Activated T-helper 1 cell treated with anti-CD3 and anti-CD28 coated beads, Interleukin-12 subunit alpha, Interleukin-12 subunit beta, Interleukin-2, Interleukin-4 antibody, amounts not matched to agents 30 ng/mL and 10 ng/mL and 1 ng/mL, durations not matched to agents 14 hours and 24 hours and 36 hours (primary cell): ENCODE measurements around the gene TCF7L1. TPM values are rescaled to one million over a fixed set of nuclear protein-coding genes. Genes with fewer than 3 reads are reported as not detected.
"Not testable (repeated sequence)": the region's sequence is repeated elsewhere in the genome, so short reads cannot be mapped to it uniquely, and the experiment has no call there.

Experiments used
- DNase-seq: peaks from one replicate; pipeline ENCODE4 v3.0.0; 2021; ENCODE audit warnings: low spot score
- H3K27ac Mint-ChIP-seq: one replicate; pipeline ENCODE4 v1.8.0; 2021; ENCODE audit warnings: mild to moderate bottlenecking, mixed read lengths
- H3K27me3 Mint-ChIP-seq: one replicate; pipeline ENCODE4 v1.8.0; 2022; ENCODE audit warnings: mild to moderate bottlenecking, moderate library complexity, mixed read lengths; ENCODE audit not compliant: insufficient read depth
- H3K36me3 Mint-ChIP-seq: one replicate; pipeline ENCODE4 v1.8.0; 2021; ENCODE audit warnings: low read depth, mixed read lengths
- H3K4me1 Mint-ChIP-seq: one replicate; pipeline ENCODE4 v1.8.0; 2021; ENCODE audit warnings: low read depth, mixed read lengths
- H3K4me3 Mint-ChIP-seq: one replicate; pipeline ENCODE4 v1.8.0; 2021; ENCODE audit warnings: mild to moderate bottlenecking, moderate library complexity, mixed read lengths
- H3K9me3 Mint-ChIP-seq: one replicate; pipeline ENCODE4 v1.8.0; 2021; ENCODE audit warnings: mixed read lengths
- intact Hi-C: fragments of 100-400 bp; cut with micrococcal nuclease; formaldehyde crosslinking; loops from one replicate; pipeline ENCODE4 v1.15.1; 2024
- total RNA-seq: library from RNA; stranded (reverse); gene quantifications from 2 replicates; pipeline ENCODE4 v1.2.3, GENCODE V29; 2022

Gene TCF7L1
- total RNA-seq, 1 donor from 2014 or later: not detected

GRCh38 chr2:85134896-85135659 lies 1.9 kb downstream of the TCF7L1 start:
- no peak for DNase-seq
- Mint-ChIP-seq H3K27me3 (peaks cover 71% of the 10 kb centered on the region), H3K36me3 (no peaks in the 10 kb centered on the region), H3K27ac (no peak overlapping the region), H3K9me3 (no peaks in the 10 kb centered on the region), H3K4me3 (peak overlapping the region; percentile 51), H3K4me1 (peaks cover 8% of the 10 kb centered on the region)
- intact Hi-C loops: loop anchor here (5.0 kb wide), 1 partner anchor 152 kb away; no protein-coding TSS in a partner anchor

GRCh38 chr2:85135660-85135914 lies 2.4 kb downstream of the TCF7L1 start:
- H3K27ac Mint-ChIP-seq: no peak overlapping the region

GRCh38 chr2:85137156-85137555 lies 4.0 kb downstream of the TCF7L1 start:
- Mint-ChIP-seq H3K27ac (no peak overlapping the region), H3K9me3 (no peaks in the 10 kb centered on the region), H3K4me1 (peaks cover 5% of the 10 kb centered on the region), H3K4me3 (no peak overlapping the region), H3K36me3 (no peaks in the 10 kb centered on the region), H3K27me3 (peaks cover 63% of the 10 kb centered on the region)
- intact Hi-C loops: no loop called here
- no peak for DNase-seq

More at GRCh38 chr2:85135660-85135914, 2.4 kb downstream of the TCF7L1 start:
- DNase-seq: no peak
- intact Hi-C loops: no loop called here
- Mint-ChIP-seq H3K4me3 (no peak overlapping the region), H3K27me3 (peaks cover 72% of the 10 kb centered on the region), H3K36me3 (no peaks in the 10 kb centered on the region), H3K4me1 (peaks cover 8% of the 10 kb centered on the region), H3K9me3 (no peaks in the 10 kb centered on the region)

- no peaks in the 10 kb centered on the region for H3K36me3 Mint-ChIP-seq
- H3K9me3 Mint-ChIP-seq: no peaks in the 10 kb centered on the region
- peaks cover 23% of the 10 kb centered on the region for H3K27me3 Mint-ChIP-seq
- H3K4me1 Mint-ChIP-seq: no peaks in the 10 kb centered on the region
- H3K27ac Mint-ChIP-seq: no peak overlapping the region
- intact Hi-C loops: no loop called here
- H3K4me3 Mint-ChIP-seq: no peak overlapping the region
- DNase-seq: no peak
These were observed 10.4 kb downstream of the TCF7L1 start for GRCh38 chr2:85143463-85144082.

GRCh38 chr2:85145116-85145820 lies 12.1 kb downstream of the TCF7L1 start:
- H3K4me1 Mint-ChIP-seq: no peaks in the 10 kb centered on the region
- H3K9me3 Mint-ChIP-seq: no peaks in the 10 kb centered on the region
- H3K36me3 Mint-ChIP-seq: no peaks in the 10 kb centered on the region
- intact Hi-C loops: no loop called here
- peaks cover 14% of the 10 kb centered on the region for H3K27me3 Mint-ChIP-seq
- no peak overlapping the region for H3K4me3 Mint-ChIP-seq
- H3K27ac Mint-ChIP-seq: no peak overlapping the region
- DNase-seq: no peak

GRCh38 chr2:85148190-85148589 lies 15.0 kb downstream of the TCF7L1 start:
- Mint-ChIP-seq H3K36me3 (no peaks in the 10 kb centered on the region), H3K9me3 (no peaks in the 10 kb centered on the region), H3K27me3 (peaks cover 8% of the 10 kb centered on the region), H3K4me3 (no peak overlapping the region), H3K4me1 (no peaks in the 10 kb centered on the region), H3K27ac (no peak overlapping the region)
- intact Hi-C loops: no loop called here
- DNase-seq: no peak

- DNase-seq: no peak
- Mint-ChIP-seq H3K27ac (no peak overlapping the region), H3K4me1 (no peaks in the 10 kb centered on the region), H3K27me3 (peaks cover 9% of the 10 kb centered on the region), H3K4me3 (no peak overlapping the region), H3K9me3 (no peaks in the 10 kb centered on the region), H3K36me3 (no peaks in the 10 kb centered on the region)
- intact Hi-C loops: no loop called here
These were observed 17.8 kb downstream of the TCF7L1 start for GRCh38 chr2:85151026-85151425.

GRCh38 chr2:85152895-85153294 lies 19.7 kb downstream of the TCF7L1 start:
- H3K27ac Mint-ChIP-seq: no peak overlapping the region
- no peaks in the 10 kb centered on the region for H3K9me3 Mint-ChIP-seq
- peaks cover 9% of the 10 kb centered on the region for H3K27me3 Mint-ChIP-seq
- no peaks in the 10 kb centered on the region for H3K36me3 Mint-ChIP-seq
- no peak overlapping the region for H3K4me3 Mint-ChIP-seq
- intact Hi-C loops: no loop called here
- no peak for DNase-seq
- no peaks in the 10 kb centered on the region for H3K4me1 Mint-ChIP-seq

- intact Hi-C loops: no loop called here
- Mint-ChIP-seq H3K4me3 (no peak overlapping the region), H3K27me3 (peaks cover 9% of the 10 kb centered on the region), H3K4me1 (no peaks in the 10 kb centered on the region), H3K9me3 (no peaks in the 10 kb centered on the region), H3K27ac (no peak overlapping the region), H3K36me3 (no peaks in the 10 kb centered on the region)
- DNase-seq: no peak
These were observed 21.0 kb downstream of the TCF7L1 start for GRCh38 chr2:85154048-85154753.

- DNase-seq, intact Hi-C loops, H3K4me1 Mint-ChIP-seq, H3K4me3 Mint-ChIP-seq, H3K36me3 Mint-ChIP-seq, H3K27me3 Mint-ChIP-seq, H3K9me3 Mint-ChIP-seq, H3K27ac Mint-ChIP-seq: not testable (repeated sequence)
These were observed 21.9 kb downstream of the TCF7L1 start for GRCh38 chr2:85155082-85155481.

GRCh38 chr2:85156153-85156552 lies 23.0 kb downstream of the TCF7L1 start:
- intact Hi-C loops: no loop called here
- no peak overlapping the region for H3K27ac Mint-ChIP-seq
- no peaks in the 10 kb centered on the region for H3K4me1 Mint-ChIP-seq
- DNase-seq: no peak
- H3K27me3 Mint-ChIP-seq: peaks cover 6% of the 10 kb centered on the region
- H3K9me3 Mint-ChIP-seq: no peaks in the 10 kb centered on the region
- H3K36me3 Mint-ChIP-seq: no peaks in the 10 kb centered on the region
- no peak overlapping the region for H3K4me3 Mint-ChIP-seq

GRCh38 chr2:85156619-85157018 lies 23.4 kb downstream of the TCF7L1 start:
- H3K27me3 Mint-ChIP-seq: peaks cover 3% of the 10 kb centered on the region
- DNase-seq: no peak
- H3K36me3 Mint-ChIP-seq: no peaks in the 10 kb centered on the region
- H3K4me3 Mint-ChIP-seq: no peak overlapping the region
- intact Hi-C loops: no loop called here
- no peaks in the 10 kb centered on the region for H3K9me3 Mint-ChIP-seq
- H3K4me1 Mint-ChIP-seq: no peaks in the 10 kb centered on the region
- no peak overlapping the region for H3K27ac Mint-ChIP-seq

GRCh38 chr2:85157345-85157744 lies 24.2 kb downstream of the TCF7L1 start:
- Mint-ChIP-seq H3K9me3 (no peaks in the 10 kb centered on the region), H3K27me3 (peaks cover 3% of the 10 kb centered on the region)
- intact Hi-C loops: no loop called here

More at GRCh38 chr2:85157345-85157744, 24.2 kb downstream of the TCF7L1 start:
- Mint-ChIP-seq H3K4me3 (no peak overlapping the region), H3K36me3 (no peaks in the 10 kb centered on the region), H3K4me1 (no peaks in the 10 kb centered on the region), H3K27ac (no peak overlapping the region)
- no peak for DNase-seq
